Measurements from ENCODE around the gene CBFA2T2.

DNA sequence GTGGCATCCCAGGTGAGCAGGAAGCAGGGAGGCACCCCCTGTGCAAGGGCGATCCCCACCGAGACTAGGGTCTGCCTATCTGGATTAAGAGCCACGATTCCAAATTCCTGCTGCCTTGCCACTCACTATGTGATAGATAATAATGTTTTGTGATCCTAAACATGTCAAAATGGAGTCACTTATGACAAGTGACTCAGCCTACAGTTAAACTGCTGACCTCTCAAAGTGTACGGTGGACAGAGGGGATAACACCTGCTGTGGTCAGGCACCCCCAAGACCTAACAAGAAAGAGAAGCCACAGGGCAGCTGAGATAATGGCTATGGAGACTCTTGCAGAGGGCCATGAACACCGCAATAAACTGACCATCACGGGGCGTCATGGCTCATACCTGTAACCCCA, 30.3 kb upstream of the CBFA2T2 start:
- TF ChIP-seq, protein P1, sequence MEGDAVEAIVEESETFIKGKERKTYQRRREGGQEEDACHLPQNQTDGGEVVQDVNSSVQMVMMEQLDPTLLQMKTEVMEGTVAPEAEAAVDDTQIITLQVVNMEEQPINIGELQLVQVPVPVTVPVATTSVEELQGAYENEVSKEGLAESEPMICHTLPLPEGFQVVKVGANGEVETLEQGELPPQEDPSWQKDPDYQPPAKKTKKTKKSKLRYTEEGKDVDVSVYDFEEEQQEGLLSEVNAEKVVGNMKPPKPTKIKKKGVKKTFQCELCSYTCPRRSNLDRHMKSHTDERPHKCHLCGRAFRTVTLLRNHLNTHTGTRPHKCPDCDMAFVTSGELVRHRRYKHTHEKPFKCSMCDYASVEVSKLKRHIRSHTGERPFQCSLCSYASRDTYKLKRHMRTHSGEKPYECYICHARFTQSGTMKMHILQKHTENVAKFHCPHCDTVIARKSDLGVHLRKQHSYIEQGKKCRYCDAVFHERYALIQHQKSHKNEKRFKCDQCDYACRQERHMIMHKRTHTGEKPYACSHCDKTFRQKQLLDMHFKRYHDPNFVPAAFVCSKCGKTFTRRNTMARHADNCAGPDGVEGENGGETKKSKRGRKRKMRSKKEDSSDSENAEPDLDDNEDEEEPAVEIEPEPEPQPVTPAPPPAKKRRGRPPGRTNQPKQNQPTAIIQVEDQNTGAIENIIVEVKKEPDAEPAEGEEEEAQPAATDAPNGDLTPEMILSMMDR (conservative IDR thresholded peaks at IDR 0.05; ENCODE audit: low read depth, low read length) = no peak
- TF ChIP-seq POLR2A (IDR thresholded peaks at IDR 0.05; ENCODE audit: low read depth, low read length) (no peak), MXI1 (IDR thresholded peaks at IDR 0.05; ENCODE audit: borderline replicate concordance, low read depth, low read length) (no peak), RCOR1 (IDR thresholded peaks at IDR 0.05; ENCODE audit: insufficient replicate concordance, low read length) (no peak), CEBPB (IDR thresholded peaks at IDR 0.05; ENCODE audit: low read depth, low read length) (no peak), FOS (IDR thresholded peaks at IDR 0.05; ENCODE audit: low read depth, low read length) (no peak), CHD1 (IDR thresholded peaks at IDR 0.05; ENCODE audit: low read depth, low read length) (no peak), SMC3 (IDR thresholded peaks at IDR 0.05; ENCODE audit: low read depth, low read length) (no peak), MAZ (IDR thresholded peaks at IDR 0.05; ENCODE audit: borderline replicate concordance, low read depth, low read length) (no peak), BHLHE40 (IDR thresholded peaks at IDR 0.05; ENCODE audit: low read depth, low read length) (no peak)
- TF ChIP-seq, protein P2, sequence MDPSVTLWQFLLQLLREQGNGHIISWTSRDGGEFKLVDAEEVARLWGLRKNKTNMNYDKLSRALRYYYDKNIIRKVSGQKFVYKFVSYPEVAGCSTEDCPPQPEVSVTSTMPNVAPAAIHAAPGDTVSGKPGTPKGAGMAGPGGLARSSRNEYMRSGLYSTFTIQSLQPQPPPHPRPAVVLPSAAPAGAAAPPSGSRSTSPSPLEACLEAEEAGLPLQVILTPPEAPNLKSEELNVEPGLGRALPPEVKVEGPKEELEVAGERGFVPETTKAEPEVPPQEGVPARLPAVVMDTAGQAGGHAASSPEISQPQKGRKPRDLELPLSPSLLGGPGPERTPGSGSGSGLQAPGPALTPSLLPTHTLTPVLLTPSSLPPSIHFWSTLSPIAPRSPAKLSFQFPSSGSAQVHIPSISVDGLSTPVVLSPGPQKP (IDR thresholded peaks at IDR 0.05; ENCODE audit: borderline replicate concordance, low read depth, low read length) = no peak

Data from IMR-90 (cell line).